Stimulated activated CD8-positive, alpha-beta memory T cell treated with anti-CD3 and anti-CD28 coated beads, Interleukin-15, amount 100 ng/mL, for 1 hour (primary cell): Measurements from ENCODE around the gene TP53AIP1.

ENCODE experiments used
- DNase-seq: peaks from one replicate; pipeline ENCODE4 v3.0.0-alpha.2; 2020; ENCODE audit warnings: low read depth

The TP53AIP1 gene

DNA sequence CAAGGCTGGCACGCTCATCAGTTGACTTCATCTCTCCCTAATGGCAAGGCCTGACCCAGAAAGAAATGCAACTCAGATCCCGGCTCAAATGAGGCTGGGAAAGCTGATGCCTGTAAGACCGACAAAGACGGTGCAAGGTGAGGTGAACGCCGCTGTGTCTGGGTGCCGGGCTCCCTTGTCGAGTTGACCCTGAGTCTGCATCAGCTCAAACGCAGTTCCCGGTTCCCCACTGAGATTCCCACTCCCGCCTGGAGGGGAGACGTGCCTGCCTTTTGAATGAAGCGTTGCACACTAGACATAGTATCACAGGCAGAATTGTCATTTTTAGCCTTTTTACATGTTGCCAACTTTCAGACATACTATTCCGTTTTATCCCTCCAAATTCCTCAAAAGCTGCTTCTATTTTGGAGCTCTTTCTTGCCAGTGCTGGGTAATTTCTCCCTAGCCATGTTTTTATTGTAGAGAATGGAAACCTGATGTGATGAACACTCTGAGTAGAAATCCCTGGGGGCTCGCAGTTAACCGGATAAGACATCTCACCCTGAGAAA is 831 bp upstream of the TP53AIP1 start:
- DNase-seq: no peak

DNA sequence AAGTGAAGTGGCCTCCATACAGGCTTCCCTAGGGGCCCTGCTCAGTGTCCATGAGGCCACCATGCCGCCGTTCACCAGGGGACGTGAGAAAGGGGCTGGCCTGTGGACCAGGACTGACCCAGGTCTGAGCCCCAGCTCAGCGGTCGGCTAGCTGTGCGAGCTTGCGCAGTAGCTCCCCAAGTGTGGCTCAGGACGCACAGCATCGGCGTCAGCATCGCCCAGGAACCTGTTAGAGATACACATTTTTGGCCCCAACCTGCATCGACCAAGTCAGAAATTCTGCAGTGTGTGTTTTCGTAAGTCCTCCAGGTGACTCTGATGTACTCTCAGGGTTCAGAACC is 429 bp downstream of the TP53AIP1 start:
- DNase-seq: no peak

DNA sequence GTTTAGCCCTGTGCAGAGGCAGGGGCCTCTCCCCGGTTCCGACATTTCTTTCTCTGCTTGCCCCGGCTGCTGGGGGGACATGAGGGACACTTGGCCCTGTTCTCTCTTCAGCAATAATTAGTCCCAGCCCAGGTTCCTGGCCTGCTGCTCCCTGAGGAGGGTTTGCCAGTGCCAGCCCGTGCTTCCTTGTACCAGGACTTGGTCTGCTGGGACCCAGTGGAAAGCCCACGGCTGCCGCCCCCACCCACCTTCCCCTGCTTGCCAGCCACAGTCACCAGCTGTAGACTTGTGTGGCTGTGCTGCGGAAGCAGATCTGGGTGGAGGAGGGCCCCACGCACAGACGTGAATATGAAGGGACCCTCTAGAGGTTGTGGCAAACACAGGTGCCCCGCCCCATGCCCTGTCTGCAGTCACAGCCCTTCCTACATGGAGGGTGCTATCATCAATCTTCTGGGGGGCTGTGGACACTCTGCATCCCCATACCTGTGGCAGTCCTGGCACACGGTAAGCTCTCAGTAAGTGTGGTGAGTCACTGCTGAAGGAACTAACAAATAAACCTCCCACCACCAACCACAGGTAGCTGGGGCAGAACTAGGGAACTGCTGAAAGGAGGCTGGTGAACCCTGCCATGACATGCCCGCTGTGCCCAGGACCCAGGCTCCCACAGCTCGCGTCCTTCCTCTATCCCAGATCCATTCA is 949 bp downstream of the TP53AIP1 start:
- no peak for DNase-seq

- no peak for DNase-seq
These were observed 1.6 kb downstream of the TP53AIP1 start for GRCh38 chr11:128941110-128941509.

- DNase-seq: no peak
These were observed 2.1 kb downstream of the TP53AIP1 start for GRCh38 chr11:128940603-128941002.

- no peak for DNase-seq
These were observed 2.5 kb downstream of the TP53AIP1 start for GRCh38 chr11:128940156-128940555.

- DNase-seq: no peak
These were observed 3.1 kb downstream of the TP53AIP1 start for GRCh38 chr11:128939591-128939990.

GRCh38 chr11:128938156-128938885 is 4.3 kb downstream of the TP53AIP1 start:
- DNase-seq: no peak

- no peak for DNase-seq
These were observed 5.2 kb downstream of the TP53AIP1 start for GRCh38 chr11:128937480-128937879.

DNA sequence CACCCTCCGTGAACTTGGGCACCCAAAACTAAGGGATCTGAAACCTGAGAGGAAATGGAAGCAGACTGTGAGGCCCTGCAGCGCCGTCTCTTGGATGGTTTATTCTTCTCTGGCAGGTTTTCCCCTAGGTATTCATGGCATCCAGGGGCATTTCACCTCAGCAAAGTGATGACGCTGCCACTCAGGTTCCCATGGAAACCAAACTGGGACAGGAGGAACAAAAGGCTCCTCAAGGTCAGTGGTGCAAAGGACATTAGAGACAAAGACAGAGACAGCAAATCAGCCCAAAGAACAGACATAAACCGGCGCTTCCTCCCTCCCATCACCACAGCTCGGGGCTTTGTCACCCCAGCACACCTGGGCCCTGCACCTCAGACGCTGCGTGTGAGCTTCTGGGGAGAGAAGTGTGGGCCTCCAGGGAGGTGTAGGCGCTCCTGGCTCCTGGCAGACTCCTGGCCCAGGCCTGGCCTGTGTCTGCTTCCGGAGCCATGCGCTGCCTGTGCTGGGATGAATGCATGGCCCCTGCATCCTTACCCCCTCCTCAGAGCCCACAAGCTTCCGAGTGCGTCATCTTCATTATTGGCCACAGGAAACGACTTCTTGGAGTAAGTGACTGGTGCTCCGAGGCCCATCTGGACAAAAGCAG is 5.9 kb downstream of the TP53AIP1 start:
- DNase-seq: no peak

DNA sequence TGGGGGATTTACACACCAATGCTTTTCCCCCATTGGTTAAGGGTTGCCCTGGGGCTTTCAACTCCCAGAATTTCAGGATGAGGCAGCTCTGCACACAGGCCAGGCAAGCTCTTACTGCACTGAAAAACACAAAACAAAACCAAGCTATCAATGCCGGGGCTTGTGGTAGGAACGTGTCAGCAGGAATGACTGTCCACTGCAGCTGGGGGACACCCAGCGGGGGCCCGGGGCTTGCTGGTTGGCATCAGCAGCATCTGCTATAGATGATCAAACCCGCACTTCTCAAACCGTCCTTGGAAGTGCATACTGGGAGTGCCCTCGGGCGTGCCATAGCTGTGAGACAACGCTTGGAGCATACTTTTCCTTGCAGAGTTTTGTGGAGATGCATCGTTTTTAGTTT is 7.7 kb downstream of the TP53AIP1 start:
- DNase-seq: no peak

DNA sequence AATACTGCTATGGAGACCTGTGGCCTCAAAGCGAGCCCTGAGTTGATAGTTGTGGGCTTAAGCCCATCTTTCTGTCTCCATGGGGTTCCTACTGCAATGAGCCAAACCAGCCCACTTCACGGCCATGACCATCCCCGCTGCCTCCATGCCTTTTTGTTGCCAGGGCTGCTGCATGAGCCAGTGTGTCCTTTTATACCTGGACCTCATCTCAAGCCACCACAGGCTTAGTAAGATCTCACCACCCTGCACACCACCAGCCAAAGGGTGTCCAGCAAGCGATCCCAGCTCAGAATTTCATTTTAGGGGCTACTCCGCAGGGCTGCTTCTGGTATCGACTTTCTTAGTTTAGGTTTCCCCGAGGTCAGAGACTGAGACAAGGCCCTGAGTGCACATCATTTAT is 8.3 kb downstream of the TP53AIP1 start:
- no peak for DNase-seq

DNA sequence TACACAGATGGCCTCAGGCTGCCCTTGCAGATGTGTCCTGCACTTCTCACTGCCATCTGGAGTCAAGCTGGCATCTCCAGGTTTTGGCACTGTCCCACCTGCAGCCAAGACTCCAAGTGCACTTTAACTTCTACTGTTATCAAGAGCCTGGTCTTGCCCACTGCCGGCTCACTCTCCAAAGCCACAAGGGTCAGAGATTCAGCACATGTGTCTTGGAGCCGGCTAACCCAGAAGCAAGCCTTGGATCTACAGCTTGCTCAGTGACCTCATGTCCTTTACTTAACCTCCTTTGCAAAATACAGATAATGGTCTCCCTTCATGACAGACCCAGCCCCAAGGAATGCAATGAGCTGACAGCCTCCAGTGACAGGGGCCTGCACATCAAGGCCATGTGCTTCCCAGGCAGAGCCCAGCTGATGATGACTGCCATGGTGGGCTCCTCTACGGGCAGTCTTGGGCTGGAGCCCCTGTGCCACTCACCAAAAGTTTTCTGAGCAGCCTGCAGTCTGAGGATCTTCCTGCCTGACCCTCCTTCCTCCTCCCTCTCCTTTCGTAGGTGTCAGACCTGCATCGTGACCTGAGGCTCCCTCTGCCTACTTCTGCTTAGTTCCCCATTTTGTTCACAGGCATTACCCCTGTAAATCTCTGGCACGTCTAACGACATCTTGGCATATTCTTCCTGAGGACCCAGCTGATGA is 9.0 kb downstream of the TP53AIP1 start:
- no peak for DNase-seq

DNA sequence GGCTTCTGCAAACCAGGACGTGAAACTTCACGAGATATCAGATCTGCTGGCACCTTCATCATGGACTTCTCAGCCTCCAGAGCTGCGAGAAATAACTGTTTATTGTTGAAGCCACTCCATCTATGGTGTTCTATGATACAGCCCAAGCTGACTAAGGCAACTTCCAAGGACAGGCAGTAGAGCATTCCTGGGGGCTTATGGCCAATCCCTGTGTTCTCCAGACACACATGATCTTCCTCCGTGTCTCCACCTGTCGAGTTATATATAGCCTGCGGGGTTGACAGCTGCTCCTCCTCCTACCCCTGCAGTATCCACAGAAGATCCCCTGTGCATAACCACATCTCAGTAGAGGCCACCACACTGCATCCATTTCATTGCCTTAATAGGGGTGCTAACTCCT is 11.0 kb downstream of the TP53AIP1 start:
- DNase-seq: no peak

DNA sequence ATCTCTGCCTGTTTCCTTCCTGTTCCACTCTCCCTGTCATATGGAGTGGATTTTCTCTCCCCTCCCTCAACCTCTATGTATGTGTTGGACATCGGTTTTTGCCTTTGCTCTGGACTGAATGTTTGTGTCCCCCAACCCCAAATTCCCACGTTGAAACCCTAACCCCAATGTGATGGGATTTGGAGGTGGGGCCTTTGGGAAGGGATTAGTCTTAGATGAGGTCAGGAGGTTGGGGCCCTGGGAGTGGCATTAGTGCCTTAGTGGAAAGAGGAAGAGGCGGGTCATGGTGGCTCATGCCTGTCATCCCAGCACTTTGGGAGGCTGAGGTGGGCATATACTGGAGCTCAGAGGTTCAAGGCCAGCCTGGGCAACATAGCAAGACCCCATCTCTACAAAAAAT is 11.6 kb downstream of the TP53AIP1 start:
- DNase-seq: no peak

GRCh38 chr11:128929991-128930390 is 12.7 kb downstream of the TP53AIP1 start:
- DNase-seq: no peak

- DNase-seq: no peak
These were observed 13.2 kb downstream of the TP53AIP1 start for GRCh38 chr11:128929468-128929867.

DNA sequence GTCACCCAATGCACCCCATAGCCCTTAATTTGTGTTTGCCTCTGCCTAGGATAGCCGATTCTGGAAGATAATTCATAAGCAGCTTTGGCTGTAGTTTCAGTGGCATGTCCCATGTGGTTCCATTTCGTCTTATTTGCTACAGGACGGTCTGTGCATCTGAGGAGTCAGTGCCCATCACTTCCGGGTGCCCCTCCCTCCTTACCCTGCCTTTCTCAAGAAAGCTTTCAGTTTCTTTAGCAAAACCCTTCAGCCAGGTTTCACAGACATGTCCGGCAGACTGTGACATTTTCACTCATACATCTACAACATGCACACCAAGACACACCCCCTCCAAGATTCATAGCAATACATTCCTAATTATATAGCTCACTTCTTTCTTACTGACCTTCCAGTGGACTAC is 14.3 kb downstream of the TP53AIP1 start:
- no peak for DNase-seq

DNA sequence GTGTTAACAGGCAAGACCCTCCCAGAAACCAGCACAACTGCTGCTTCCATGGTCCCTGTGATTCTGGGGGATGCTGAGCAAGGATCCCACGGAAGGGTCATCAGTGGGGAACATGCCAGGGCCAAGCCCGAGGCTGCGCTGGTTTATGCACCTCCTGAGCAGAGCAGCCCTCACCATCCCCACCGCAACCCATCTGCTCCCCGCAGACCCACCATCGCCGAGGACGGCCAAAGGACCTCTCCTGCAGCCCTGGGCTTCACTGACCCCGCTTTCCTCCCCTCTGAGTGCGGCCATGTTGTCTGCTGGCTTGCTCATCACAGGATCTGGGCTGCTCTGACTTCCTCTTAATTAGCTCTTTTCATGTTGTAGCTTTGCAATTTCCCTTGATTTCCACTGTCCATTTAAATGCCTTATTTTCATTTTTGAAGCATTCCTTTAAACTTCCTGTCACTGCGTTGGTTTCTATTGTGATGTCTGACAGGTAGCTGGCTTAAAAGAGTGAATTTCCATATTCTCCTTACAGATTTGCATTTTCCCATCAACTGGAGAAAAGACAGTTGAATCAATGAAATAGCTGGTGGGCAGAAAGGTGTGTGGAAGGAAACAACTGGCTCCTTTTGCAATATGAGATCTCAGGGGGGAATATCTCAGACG is 14.9 kb downstream of the TP53AIP1 start:
- no peak for DNase-seq

DNA sequence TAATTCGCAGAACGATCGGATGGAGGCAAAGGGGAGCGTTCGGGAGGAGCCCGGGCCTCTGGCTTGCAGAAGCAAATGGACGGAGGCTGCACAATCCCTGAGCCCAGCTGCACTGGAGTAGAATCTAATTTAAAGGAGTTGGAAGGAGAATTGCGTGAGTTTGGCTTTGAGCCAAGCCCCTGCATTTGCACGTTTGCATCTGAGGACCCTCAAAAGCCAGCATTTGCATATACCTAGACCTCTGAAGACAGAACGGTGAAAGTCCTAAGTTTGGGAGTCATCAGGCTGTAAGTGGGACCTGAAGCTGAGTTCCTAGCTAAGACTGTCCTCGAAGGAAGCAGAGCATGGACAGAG is 15.6 kb downstream of the TP53AIP1 start:
- DNase-seq: no peak

GRCh38 chr11:128926437-128927107 is 16.1 kb downstream of the TP53AIP1 start:
- DNase-seq: no peak

GRCh38 chr11:128926000-128926399 is 16.7 kb downstream of the TP53AIP1 start:
- DNase-seq: no peak
